Mesenchymal stem cell (in vitro differentiated cells and primary cell): ENCODE results near the gene ADORA2A.

Experiments used
- DNase-seq: peaks from one replicate; pipeline ENCODE4 v3.0.0-alpha.2; 2013
- H2AFZ ChIP-seq: one replicate; pipeline ENCODE4 v1.6.1; 2013; ENCODE audit warnings: low read depth, mild to moderate bottlenecking, control low read depth, inconsistent platforms, low read length, moderate library complexity
- H2AK5ac ChIP-seq: 2 replicates; pipeline ENCODE4 v1.6.1; 2013; ENCODE audit warnings: low read length, moderate library complexity, mild to moderate bottlenecking, inconsistent platforms; ENCODE audit not compliant: severe bottlenecking
- H2BK120ac ChIP-seq: one replicate; pipeline ENCODE4 v1.6.1; 2013; ENCODE audit warnings: low read depth, mild to moderate bottlenecking, inconsistent platforms, low read length, moderate library complexity
- H2BK12ac ChIP-seq, 2 experiments: one replicate each; pipeline ENCODE4 v1.6.1; 2013; ENCODE audit warnings: inconsistent platforms in 2 of 2, low read length in 2 of 2, mild to moderate bottlenecking in 2 of 2, moderate library complexity in 2 of 2, control low read depth in 1 of 2
- H2BK15ac ChIP-seq: one replicate; pipeline ENCODE4 v1.6.1; 2013; ENCODE audit warnings: mild to moderate bottlenecking, low read depth, inconsistent platforms; ENCODE audit not compliant: poor library complexity, severe bottlenecking
- H2BK5ac ChIP-seq: 2 replicates; pipeline ENCODE4 v1.6.1; 2013; ENCODE audit warnings: low read depth, mild to moderate bottlenecking, low read length, control low read depth, inconsistent platforms; ENCODE audit not compliant: poor library complexity, severe bottlenecking
- H3K14ac ChIP-seq, 2 experiments: one replicate each; pipeline ENCODE4 v1.6.1; 2013; ENCODE audit warnings: inconsistent platforms in 2 of 2, low read length in 2 of 2, control low read depth in 1 of 2, mild to moderate bottlenecking in 1 of 2, moderate library complexity in 1 of 2
- H3K18ac ChIP-seq, 2 experiments: one replicate each; pipeline ENCODE4 v1.6.1; 2013; ENCODE audit warnings: inconsistent platforms in 2 of 2, low read length in 2 of 2, control low read depth in 1 of 2, low read depth in 1 of 2, mild to moderate bottlenecking in 1 of 2
- H3K23ac ChIP-seq, 2 experiments: one replicate each; pipeline ENCODE4 v1.6.1; 2013; ENCODE audit warnings: inconsistent platforms in 2 of 2, low read length in 2 of 2, mild to moderate bottlenecking in 2 of 2, moderate library complexity in 2 of 2, control low read depth in 1 of 2
- H3K27ac ChIP-seq: 2 replicates; pipeline ENCODE4 v1.5.1; 2013; ENCODE audit warnings: mild to moderate bottlenecking, moderate library complexity, low read length, control low read depth, inconsistent platforms; ENCODE audit not compliant: poor library complexity, severe bottlenecking
- H3K27me3 ChIP-seq, 2 experiments: 2 replicates each; pipeline versions ENCODE4 v1.6.1 to v1.7.0; 2013; ENCODE audit warnings: low read length in 2 of 2, mild to moderate bottlenecking in 2 of 2, moderate library complexity in 2 of 2, control low read depth in 1 of 2, inconsistent platforms in 1 of 2; ENCODE audit not compliant: control insufficient read depth in 1 of 2, insufficient read depth in 1 of 2
- H3K36me3 ChIP-seq, 2 experiments: 2 replicates each; pipeline versions ENCODE4 v1.6.1 to v1.7.0; 2013; ENCODE audit warnings: low read length in 2 of 2, control low read depth in 1 of 2, inconsistent platforms in 1 of 2, low read depth in 1 of 2, mild to moderate bottlenecking in 1 of 2; ENCODE audit not compliant: insufficient read depth in 2 of 2, control insufficient read depth in 1 of 2
- H3K4ac ChIP-seq, 2 experiments: one replicate each; pipeline ENCODE4 v1.6.1; 2013; ENCODE audit warnings: inconsistent platforms in 2 of 2, low read length in 2 of 2, mild to moderate bottlenecking in 2 of 2, moderate library complexity in 2 of 2, control low read depth in 1 of 2, low read depth in 1 of 2
- H3K4me1 ChIP-seq: 2 replicates; pipeline ENCODE4 v1.6.1; 2013; ENCODE audit warnings: low read depth, low read length, control low read depth; ENCODE audit not compliant: control insufficient read depth, insufficient read depth
- H3K4me2 ChIP-seq: 2 replicates; pipeline ENCODE4 v1.6.1; 2013; ENCODE audit warnings: low read length, mild to moderate bottlenecking, inconsistent platforms; ENCODE audit not compliant: poor library complexity, severe bottlenecking
- H3K4me3 ChIP-seq, 2 experiments: 2 replicates each; pipeline versions ENCODE4 v1.5.1 to v1.7.0; 2013; ENCODE audit warnings: low read length in 2 of 2, mild to moderate bottlenecking in 2 of 2, control low read depth in 1 of 2, low read depth in 1 of 2; ENCODE audit not compliant: insufficient read depth in 1 of 2
- H3K79me1 ChIP-seq: replicated peaks from 2 replicates; pipeline ENCODE4 v1.6.1; 2013; ENCODE audit warnings: mild to moderate bottlenecking, control low read depth, low read length, inconsistent platforms; ENCODE audit not compliant: poor library complexity, severe bottlenecking
- H3K9ac ChIP-seq: 2 replicates; pipeline ENCODE4 v1.7.0; 2013; ENCODE audit warnings: mild to moderate bottlenecking, low read length, moderate library complexity
- H3K9me3 ChIP-seq: 2 replicates; pipeline ENCODE4 v1.7.0; 2013; ENCODE audit warnings: mild to moderate bottlenecking, low read length; ENCODE audit not compliant: control insufficient read depth
- H4K8ac ChIP-seq: one replicate; pipeline ENCODE4 v1.6.1; 2013; ENCODE audit warnings: inconsistent platforms, mild to moderate bottlenecking, low read length, moderate library complexity
- H4K91ac ChIP-seq: one replicate; pipeline ENCODE4 v1.6.1; 2013; ENCODE audit warnings: mild to moderate bottlenecking, low read length, inconsistent platforms
- WGBS: methylation state at CpG from one replicate; pipeline ENCODE4 v1.1.7; 2013; ENCODE audit warnings: mixed read lengths; 5-methylcytosine and 5-hydroxymethylcytosine counted together

The ADORA2A gene

DNA sequence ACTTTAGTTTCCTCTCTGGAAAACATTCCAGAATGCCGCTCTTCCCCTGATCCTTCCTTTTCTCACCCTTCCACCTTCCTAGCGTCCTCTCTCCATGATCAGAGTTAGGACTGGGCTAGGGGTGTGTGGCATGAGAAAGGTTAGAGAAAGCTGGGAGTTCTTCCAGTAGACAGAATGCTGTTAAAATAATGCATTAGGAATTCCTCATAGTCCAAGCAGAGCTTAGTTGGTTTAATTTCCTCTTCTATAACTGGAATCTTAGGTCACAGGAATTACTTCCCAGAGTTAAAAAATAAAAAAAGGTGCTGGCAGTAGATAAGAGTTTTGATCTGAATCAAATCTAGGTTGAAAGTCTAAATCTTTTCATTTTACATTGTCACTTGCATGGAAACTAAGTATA lies 37.2 kb upstream of the ADORA2A start:
- Histone ChIP-seq H3K9ac (peak overlapping the region; percentile 40), H2AFZ (no peak overlapping the region), H3K79me1 (peaks cover 21% of the 10 kb centered on the region), H3K36me3 (peaks cover 0 to 28% of the 10 kb centered on the region in 2 experiments), H2BK5ac (no peak overlapping the region), H3K4ac (no peak overlapping the region), H3K18ac (no peak overlapping the region), H3K23ac (no peak overlapping the region), H3K14ac (no peak overlapping the region), H4K8ac (no peak overlapping the region), H2BK15ac (no peak overlapping the region), H2BK120ac (no peak overlapping the region), H2BK12ac (no peak overlapping the region), H2AK5ac (no peak overlapping the region), H3K9me3 (no peaks in the 10 kb centered on the region), H4K91ac (no peak overlapping the region), H3K4me1 (peaks cover 3% of the 10 kb centered on the region), H3K27ac (no peak overlapping the region), H3K4me2 (no peak overlapping the region), H3K27me3 (no peaks in the 10 kb centered on the region), H3K4me3 (no peak overlapping the region)
- WGBS, result no CpG with 5 or more reads among the region's 2 CpGs
- no peak for DNase-seq

GRCh38 chr22:24390576-24390975 lies 36.8 kb upstream of the ADORA2A start:
- Histone ChIP-seq H3K23ac (no peak overlapping the region), H3K79me1 (peaks cover 23% of the 10 kb centered on the region), H3K14ac (no peak overlapping the region), H3K4ac (no peak overlapping the region), H2BK12ac (no peak overlapping the region), H2AFZ (no peak overlapping the region), H2BK120ac (no peak overlapping the region), H3K27ac (no peak overlapping the region), H3K36me3 (peaks cover under 1 to 29% of the 10 kb centered on the region in 2 experiments), H3K18ac (no peak overlapping the region), H2AK5ac (no peak overlapping the region), H3K27me3 (no peaks in the 10 kb centered on the region), H2BK15ac (no peak overlapping the region), H3K4me1 (peaks cover 3% of the 10 kb centered on the region), H2BK5ac (no peak overlapping the region), H3K9me3 (no peaks in the 10 kb centered on the region), H3K4me2 (no peak overlapping the region), H4K91ac (no peak overlapping the region), H3K4me3 (no peak overlapping the region), H3K9ac (peak overlapping the region; percentile 40), H4K8ac (no peak overlapping the region)
- DNase-seq, result peak; percentile 66
- 66% methylated on average over 6 of the region's 7 CpGs for WGBS

- WGBS, result no CpG with 5 or more reads among the region's 3 CpGs
- peak overlapping the region in 1 of 2 experiments; percentile 32 for H3K18ac ChIP-seq
- DNase-seq, result peak; percentile 58
- no peak overlapping the region for H4K8ac ChIP-seq
- H3K9me3 ChIP-seq, result no peaks in the 10 kb centered on the region
- H2BK120ac ChIP-seq, result no peak overlapping the region
- no peaks in the 10 kb centered on the region for H3K27me3 ChIP-seq
- no peak overlapping the region for H3K4ac ChIP-seq
- H3K23ac ChIP-seq, result no peak overlapping the region
- H3K36me3 ChIP-seq, result peaks cover 8 to 40% of the 10 kb centered on the region in 2 experiments
- H3K4me3 ChIP-seq, result no peak overlapping the region
- H2AFZ ChIP-seq, result no peak overlapping the region
- no peak overlapping the region for H2AK5ac ChIP-seq
- H2BK12ac ChIP-seq, result no peak overlapping the region
- no peak overlapping the region for H4K91ac ChIP-seq
- no peak overlapping the region for H2BK5ac ChIP-seq
- no peak overlapping the region for H2BK15ac ChIP-seq
- H3K27ac ChIP-seq, result no peak overlapping the region
- H3K4me1 ChIP-seq, result peaks cover 3% of the 10 kb centered on the region
- H3K9ac ChIP-seq, result no peak overlapping the region
- peaks cover 28% of the 10 kb centered on the region for H3K79me1 ChIP-seq
- H3K14ac ChIP-seq, result no peak overlapping the region
- H3K4me2 ChIP-seq, result no peak overlapping the region
Observed at GRCh38 chr22:24391836-24392217, 35.6 kb upstream of the ADORA2A start.

DNA sequence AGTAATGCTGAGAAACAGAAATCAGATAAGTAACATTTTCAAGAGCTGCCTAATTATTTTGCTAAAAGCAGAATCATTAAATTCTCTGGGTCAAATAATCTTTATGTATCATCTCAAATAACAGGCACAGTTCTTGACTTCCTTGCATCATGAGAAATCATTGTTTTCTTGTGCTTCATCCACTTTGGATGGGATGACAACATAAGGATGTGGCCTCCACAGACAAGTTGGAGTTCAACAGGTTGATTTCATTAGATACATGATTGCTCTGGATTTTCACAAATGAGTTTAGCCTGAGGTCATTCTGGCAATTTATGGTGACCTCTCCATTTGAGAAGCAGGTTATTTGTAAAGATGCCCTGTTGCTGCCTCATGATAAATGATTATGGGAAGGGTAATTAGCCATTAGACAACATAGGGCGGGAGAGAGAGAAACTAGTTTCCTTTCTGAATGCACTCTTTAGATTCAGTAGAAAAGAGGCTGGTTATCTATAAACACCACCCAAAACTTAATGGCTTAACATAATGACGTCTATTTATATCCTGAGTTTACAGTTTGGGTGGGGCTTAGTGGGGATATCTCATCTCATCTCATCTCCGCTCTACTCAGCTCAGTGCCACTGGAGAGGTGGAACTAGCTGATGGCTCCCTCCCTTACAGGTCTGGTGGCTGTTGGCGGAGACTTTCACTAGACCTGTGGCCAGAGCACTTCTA lies 35.0 kb upstream of the ADORA2A start:
- H3K4me3 ChIP-seq, result no peak overlapping the region
- no peak overlapping the region for H2BK12ac ChIP-seq
- no peak overlapping the region for H2BK120ac ChIP-seq
- H4K8ac ChIP-seq, result no peak overlapping the region
- no peak overlapping the region for H3K14ac ChIP-seq
- no peak overlapping the region for H2BK15ac ChIP-seq
- H3K9ac ChIP-seq, result no peak overlapping the region
- no peaks in the 10 kb centered on the region for H3K27me3 ChIP-seq
- no peak overlapping the region for H2AK5ac ChIP-seq
- peaks cover 3% of the 10 kb centered on the region for H3K4me1 ChIP-seq
- DNase-seq, result peak; percentile 38
- no peak overlapping the region for H3K23ac ChIP-seq
- no peak overlapping the region for H3K4me2 ChIP-seq
- 79% methylated on average over 3 of the region's 4 CpGs for WGBS
- no peak overlapping the region for H2AFZ ChIP-seq
- H3K4ac ChIP-seq, result no peak overlapping the region
- H3K9me3 ChIP-seq, result no peaks in the 10 kb centered on the region
- no peak overlapping the region for H4K91ac ChIP-seq
- H3K18ac ChIP-seq, result peak overlapping the region in 1 of 2 experiments; percentile 48
- H2BK5ac ChIP-seq, result no peak overlapping the region
- H3K79me1 ChIP-seq, result peaks cover 32% of the 10 kb centered on the region
- no peak overlapping the region for H3K27ac ChIP-seq
- peaks cover 8 to 45% of the 10 kb centered on the region in 2 experiments for H3K36me3 ChIP-seq
